Stomach (tissue), 4 donors: ENCODE data around the gene SNORC.

Source experiments
- CTCF ChIP-seq, 7 experiments: fragments of 450-650 bp in 4 of 7; fragments of 200-600 bp in 3 of 7; sonication (generic) in 3 of 7; IDR thresholded peaks; one replicate each; pipeline ENCODE4 v1.5.1; 2016 to 2019; ENCODE audit warnings: antibody characterized with exemption in 7 of 7, control low read depth in 2 of 7, mild to moderate bottlenecking in 1 of 7
- EP300 ChIP-seq: sonication (generic); formaldehyde crosslinking; IDR thresholded peaks from one replicate; pipeline ENCODE4 v1.6.1; 2017; ENCODE audit warnings: antibody characterized with exemption
- POLR2AphosphoS5 ChIP-seq, 3 donors: sonication (generic); formaldehyde crosslinking; IDR thresholded peaks; one replicate each; pipeline ENCODE4 v1.6.1; 2016; ENCODE audit warnings: antibody characterized with exemption in 3 of 3

GRCh38 chr2:232890896-232891601, 21.0 kb downstream of the SNORC start:
- TF ChIP-seq CTCF (IDR thresholded peaks at IDR 0.05) (no peak), POLR2AphosphoS5 (IDR thresholded peaks at IDR 0.05) (no peak), EP300 (no peak)
